GM18505 (cell line): ENCODE measurements around the gene AFDN.

Source experiments
- ATAC-seq: cut with Tn5 transposase; IDR thresholded peaks from one replicate; pipeline ENCODE4 v1.9.1; 2021; ENCODE audit not compliant: unreplicated experiment
- POLR2A ChIP-seq: IDR thresholded peaks from 4 replicates; pipeline ENCODE4 v1.6.1; 2011; ENCODE audit warnings: borderline replicate concordance; ENCODE audit not compliant: insufficient read depth, insufficient read length; ENCODE audit errors: extremely low read depth

The AFDN gene

GRCh38 chr6:167832497-167833395 is 6.0 kb downstream of the AFDN start:
- peak; percentile 48 for ATAC-seq
- TF ChIP-seq POLR2A = no peak

GRCh38 chr6:167833396-167833763 is 6.7 kb downstream of the AFDN start:
- no peak for TF ChIP-seq POLR2A
- peak; percentile 16 for ATAC-seq

- no peak for TF ChIP-seq POLR2A
Observed at GRCh38 chr6:167835260-167835659, 8.5 kb downstream of the AFDN start.

GRCh38 chr6:167836721-167837120 is 10.0 kb downstream of the AFDN start:
- no peak for TF ChIP-seq POLR2A
- ATAC-seq = no peak

More at GRCh38 chr6:167835260-167835659, 8.5 kb downstream of the AFDN start:
- no peak for ATAC-seq

GRCh38 chr6:167838207-167838748 is 11.6 kb downstream of the AFDN start:
- no peak for TF ChIP-seq POLR2A
- no peak for ATAC-seq

- no peak for ATAC-seq
- no peak for TF ChIP-seq POLR2A
Observed at GRCh38 chr6:167839343-167839742, 12.6 kb downstream of the AFDN start.

- ATAC-seq = no peak
- no peak for TF ChIP-seq POLR2A
Observed at GRCh38 chr6:167839755-167840154, 13.0 kb downstream of the AFDN start.

GRCh38 chr6:167840160-167840525 is 13.4 kb downstream of the AFDN start:
- no peak for TF ChIP-seq POLR2A
- no peak for ATAC-seq

GRCh38 chr6:167840526-167841179 is 13.9 kb downstream of the AFDN start:
- TF ChIP-seq POLR2A = no peak

GRCh38 chr6:167841981-167842380 is 15.3 kb downstream of the AFDN start:
- ATAC-seq = no peak
- no peak for TF ChIP-seq POLR2A

More at GRCh38 chr6:167840526-167841179, 13.9 kb downstream of the AFDN start:
- ATAC-seq = no peak

- no peak for TF ChIP-seq POLR2A
- ATAC-seq = no peak
Observed at GRCh38 chr6:167842457-167842856, 15.7 kb downstream of the AFDN start.

- no peak for TF ChIP-seq POLR2A
- ATAC-seq = no peak
Observed at GRCh38 chr6:167843023-167843422, 16.3 kb downstream of the AFDN start.

GRCh38 chr6:167845856-167846255 is 19.1 kb downstream of the AFDN start:
- ATAC-seq = no peak
- TF ChIP-seq POLR2A = no peak
